Chondrocyte (in vitro differentiated cells): ENCODE measurements around the gene SCAMP2. TPM values are rescaled to one million over a fixed set of nuclear protein-coding genes. Genes with fewer than 3 reads are reported as not detected.

Experiments
- DNase-seq: peaks from one replicate; pipeline ENCODE4 v3.0.0; 2021; ENCODE audit warnings: mixed read lengths, low spot score
- H3K27ac Mint-ChIP-seq: one replicate; pipeline ENCODE4 v1.8.0; 2021; ENCODE audit warnings: mild to moderate bottlenecking, moderate library complexity, mixed read lengths; ENCODE audit not compliant: unreplicated experiment
- H3K27me3 Mint-ChIP-seq: 2 replicates; pipeline ENCODE4 v1.8.0; 2021; ENCODE audit warnings: low read depth, mixed read lengths
- H3K36me3 Mint-ChIP-seq: 2 replicates; pipeline ENCODE4 v1.8.0; 2021; ENCODE audit warnings: low read depth, mixed read lengths
- H3K4me1 Mint-ChIP-seq: 2 replicates; pipeline ENCODE4 v1.8.0; 2021; ENCODE audit warnings: low read depth, mild to moderate bottlenecking, mixed read lengths
- H3K4me3 Mint-ChIP-seq: one replicate; pipeline ENCODE4 v1.8.0; 2021; ENCODE audit warnings: mild to moderate bottlenecking, moderate library complexity, mixed read lengths; ENCODE audit not compliant: unreplicated experiment
- H3K9me3 Mint-ChIP-seq: 2 replicates; pipeline ENCODE4 v1.8.0; 2021; ENCODE audit warnings: low read depth, mixed read lengths
- total RNA-seq: library from RNA; stranded (reverse); gene quantifications from 3 replicates; pipeline ENCODE4 v1.2.1, GENCODE V29; 2021
- TF ChIP-seq, protein P1 (sequence below): fragments of 200-600 bp; sonication (generic); IDR thresholded peaks from 2 replicates; pipeline ENCODE4 v1.5.0; 2021; ENCODE audit warnings: antibody characterized with exemption, mild to moderate bottlenecking, moderate library complexity

The SCAMP2 gene
- total RNA-seq, 1 donor from 2014 or later = 67.9 TPM

DNA sequence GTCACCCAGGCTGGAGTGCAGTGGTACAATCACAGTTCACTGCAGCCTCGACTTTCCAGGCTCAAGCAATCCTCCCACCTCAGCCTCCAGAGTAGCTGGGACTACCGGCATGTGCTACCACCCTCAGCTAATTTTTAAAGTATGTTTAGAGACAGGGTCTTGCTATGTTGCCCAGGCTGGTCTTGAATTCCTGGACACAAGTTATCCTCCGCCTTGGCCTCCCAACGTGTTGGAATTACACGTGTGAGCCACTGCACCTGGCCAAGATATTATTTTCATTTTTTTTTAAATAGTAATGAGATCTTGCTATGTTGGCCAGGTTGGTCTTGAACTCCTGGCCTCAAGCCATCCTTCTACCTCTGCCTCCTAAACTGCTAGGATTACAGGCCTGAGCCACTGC lies 12.3 kb upstream of the SCAMP2 start:
- Mint-ChIP-seq H3K36me3 (no peaks in the 10 kb centered on the region), H3K27me3 (no peaks in the 10 kb centered on the region), H3K4me1 (peaks cover 18% of the 10 kb centered on the region), H3K9me3 (no peaks in the 10 kb centered on the region), H3K27ac (no peak overlapping the region), H3K4me3 (no peak overlapping the region)
- TF ChIP-seq, protein P1, sequence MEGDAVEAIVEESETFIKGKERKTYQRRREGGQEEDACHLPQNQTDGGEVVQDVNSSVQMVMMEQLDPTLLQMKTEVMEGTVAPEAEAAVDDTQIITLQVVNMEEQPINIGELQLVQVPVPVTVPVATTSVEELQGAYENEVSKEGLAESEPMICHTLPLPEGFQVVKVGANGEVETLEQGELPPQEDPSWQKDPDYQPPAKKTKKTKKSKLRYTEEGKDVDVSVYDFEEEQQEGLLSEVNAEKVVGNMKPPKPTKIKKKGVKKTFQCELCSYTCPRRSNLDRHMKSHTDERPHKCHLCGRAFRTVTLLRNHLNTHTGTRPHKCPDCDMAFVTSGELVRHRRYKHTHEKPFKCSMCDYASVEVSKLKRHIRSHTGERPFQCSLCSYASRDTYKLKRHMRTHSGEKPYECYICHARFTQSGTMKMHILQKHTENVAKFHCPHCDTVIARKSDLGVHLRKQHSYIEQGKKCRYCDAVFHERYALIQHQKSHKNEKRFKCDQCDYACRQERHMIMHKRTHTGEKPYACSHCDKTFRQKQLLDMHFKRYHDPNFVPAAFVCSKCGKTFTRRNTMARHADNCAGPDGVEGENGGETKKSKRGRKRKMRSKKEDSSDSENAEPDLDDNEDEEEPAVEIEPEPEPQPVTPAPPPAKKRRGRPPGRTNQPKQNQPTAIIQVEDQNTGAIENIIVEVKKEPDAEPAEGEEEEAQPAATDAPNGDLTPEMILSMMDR = no peak
- DNase-seq = no peak

DNA sequence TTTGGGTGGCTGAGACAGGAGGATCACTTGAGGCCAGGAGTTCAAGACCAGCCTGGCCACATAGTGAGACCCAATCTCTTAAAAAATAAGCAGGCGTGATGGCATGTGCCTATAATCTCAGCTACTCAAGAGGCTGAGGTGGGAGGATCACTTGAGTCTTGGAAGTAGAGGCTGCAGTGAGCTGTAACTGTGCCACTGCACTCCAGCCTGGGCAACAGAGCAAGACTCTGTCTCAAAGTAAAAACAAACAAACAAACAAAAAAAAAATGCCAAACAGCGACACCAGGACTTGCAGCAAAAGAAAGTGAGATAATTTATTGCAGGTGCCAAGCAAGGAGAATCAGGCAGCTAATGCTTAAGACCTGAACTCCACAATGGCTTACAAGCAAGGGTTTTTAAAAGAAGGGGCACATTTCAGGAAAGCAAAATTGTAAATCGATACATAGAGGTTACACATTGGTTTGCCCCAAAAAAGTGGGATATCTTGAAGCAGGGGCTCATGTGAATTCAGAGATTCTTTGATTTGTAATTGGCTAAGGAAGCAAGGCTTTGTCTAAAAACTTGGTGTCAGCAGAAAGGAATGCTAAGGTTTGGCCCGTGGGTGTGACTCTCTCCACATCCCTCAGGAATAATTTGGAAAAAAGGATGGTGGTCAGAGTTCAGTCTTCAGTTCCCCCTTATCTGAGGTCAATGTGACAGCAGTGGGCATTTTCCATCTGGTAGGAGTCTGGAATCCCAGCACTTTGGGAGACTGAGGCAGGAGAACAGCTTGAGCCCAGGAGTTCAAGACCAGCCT lies 11.5 kb upstream of the SCAMP2 start:
- TF ChIP-seq, protein P1 = no peak
- Mint-ChIP-seq H3K9me3 (no peaks in the 10 kb centered on the region), H3K27me3 (no peaks in the 10 kb centered on the region), H3K4me1 (peaks cover 14% of the 10 kb centered on the region), H3K36me3 (no peaks in the 10 kb centered on the region), H3K27ac (no peak overlapping the region), H3K4me3 (no peak overlapping the region)
- no peak for DNase-seq

DNA sequence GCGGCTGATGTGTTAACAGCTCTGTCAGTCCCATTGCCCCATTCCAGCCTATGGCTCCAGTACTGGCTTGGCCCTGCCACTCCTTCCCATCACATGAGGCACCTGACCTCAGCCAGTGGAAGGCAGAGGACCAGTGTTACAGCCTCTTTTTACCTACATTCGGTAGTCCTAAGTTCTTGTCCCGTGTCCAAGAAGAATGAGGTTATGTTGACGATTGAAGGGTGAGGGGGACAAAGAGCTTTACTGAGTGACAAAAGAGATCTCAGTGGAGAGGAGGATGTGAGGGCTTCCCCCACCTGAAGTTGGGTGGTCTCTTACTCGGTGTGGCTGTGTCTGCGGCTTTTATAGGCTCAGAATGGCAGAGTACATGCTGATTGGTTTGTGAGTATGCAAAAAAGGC lies 9.4 kb upstream of the SCAMP2 start:
- TF ChIP-seq, protein P1 = no peak
- Mint-ChIP-seq H3K36me3 (no peaks in the 10 kb centered on the region), H3K27me3 (no peaks in the 10 kb centered on the region)

DNA sequence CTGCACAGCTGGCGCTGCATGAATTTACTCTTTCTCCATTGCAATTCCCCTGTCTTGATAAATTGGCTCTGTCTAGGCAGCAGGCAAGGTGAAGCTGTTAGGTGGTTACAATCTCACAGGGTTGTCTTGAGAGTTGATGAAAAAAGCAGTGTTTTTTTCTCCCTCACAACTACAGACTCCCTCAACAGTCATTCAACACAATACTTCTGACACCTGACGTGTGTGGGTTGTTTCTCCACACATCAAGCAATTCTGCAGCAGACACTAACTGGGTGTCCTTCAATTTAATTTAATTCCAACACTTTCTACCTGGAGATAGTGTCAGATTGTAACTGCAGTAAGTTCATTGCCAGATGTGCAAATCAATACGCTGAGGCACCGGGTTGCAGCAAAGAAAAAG lies 5.1 kb upstream of the SCAMP2 start:
- no peaks in the 10 kb centered on the region for H3K27me3 Mint-ChIP-seq

More for the DNA sequence above, 9.4 kb upstream of the SCAMP2 start:
- Mint-ChIP-seq H3K4me3 (no peak overlapping the region), H3K4me1 (peaks cover 5% of the 10 kb centered on the region), H3K9me3 (no peaks in the 10 kb centered on the region), H3K27ac (no peak overlapping the region)
- DNase-seq = no peak

DNA sequence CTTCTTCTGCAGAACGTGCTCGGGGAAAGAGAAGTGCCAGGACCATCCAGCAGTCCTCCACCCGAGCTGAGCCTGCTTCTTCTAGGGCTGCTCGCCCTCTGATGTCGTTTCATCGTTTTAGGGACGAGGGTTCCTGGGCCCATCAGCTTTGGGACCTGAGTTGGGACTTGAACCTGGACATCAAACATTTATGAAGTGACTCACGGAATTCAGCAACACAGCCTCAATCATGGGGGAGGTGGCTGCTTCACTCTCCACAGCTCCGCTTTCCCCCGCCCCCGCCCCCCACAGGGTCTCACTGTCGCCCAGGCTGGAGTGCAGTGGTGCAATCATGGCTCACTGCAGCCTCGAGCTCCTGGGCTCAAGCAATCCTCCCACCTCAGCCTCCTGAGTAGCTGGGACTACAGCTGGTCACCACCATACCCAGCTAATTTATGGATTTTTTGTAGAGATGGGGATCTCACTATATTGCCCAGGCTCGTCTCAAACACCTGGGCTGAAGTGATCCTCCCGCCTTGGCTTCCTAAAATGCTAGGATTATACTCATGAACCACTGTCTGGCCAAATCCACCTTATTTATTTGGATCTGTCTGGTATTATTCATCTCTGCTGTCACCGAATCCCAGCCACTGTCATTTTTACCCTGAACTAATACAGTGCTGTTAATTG lies 725 bp upstream of the SCAMP2 start:
- H3K36me3 Mint-ChIP-seq = no peaks in the 10 kb centered on the region
- H3K27me3 Mint-ChIP-seq = no peaks in the 10 kb centered on the region
- peaks cover 40% of the 10 kb centered on the region for H3K4me1 Mint-ChIP-seq
- peak overlapping the region; percentile 84 for H3K27ac Mint-ChIP-seq
- no peaks in the 10 kb centered on the region for H3K9me3 Mint-ChIP-seq
- DNase-seq = no peak
- peak overlapping the region; percentile 90 for H3K4me3 Mint-ChIP-seq
- TF ChIP-seq, protein P1 = no peak

More for the DNA sequence above, 5.1 kb upstream of the SCAMP2 start:
- Mint-ChIP-seq H3K4me3 (no peak overlapping the region), H3K4me1 (peaks cover 4% of the 10 kb centered on the region), H3K27ac (no peak overlapping the region), H3K9me3 (no peaks in the 10 kb centered on the region), H3K36me3 (no peaks in the 10 kb centered on the region)
- TF ChIP-seq, protein P1 = no peak
- DNase-seq = no peak
